ENCODE measurements around the gene MAN2B1. TPM values are rescaled to one million over a fixed set of nuclear protein-coding genes. Genes with fewer than 3 reads are reported as not detected.

The MAN2B1 gene
- total RNA-seq, 1 experiment from 2014 or later, result 48.2 TPM

DNA sequence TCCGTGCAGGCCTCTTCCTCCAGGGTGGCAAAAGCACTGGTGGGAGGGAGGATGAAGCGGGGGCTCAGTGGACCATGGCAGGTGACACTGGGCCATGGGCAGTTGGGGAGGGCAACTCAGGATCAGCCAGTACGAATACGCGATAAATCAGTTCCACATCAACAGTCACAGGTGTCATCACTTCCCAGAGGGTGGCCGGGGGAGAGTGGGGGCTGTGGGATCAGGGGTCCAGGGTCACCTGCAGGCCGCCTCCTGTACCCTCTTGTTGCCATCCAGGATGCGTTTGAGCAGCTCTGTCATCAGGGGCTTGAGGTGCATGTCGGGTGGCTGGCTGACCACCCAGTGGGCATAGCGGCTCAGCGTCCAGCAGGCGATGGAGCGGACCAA, 39.8 kb upstream of the MAN2B1 start:
- Histone ChIP-seq H3K4me2 (no peak overlapping the region), H3K79me2 (ENCODE audit: low read depth) (no peaks in the 10 kb centered on the region; the same call in 1 of the 2 replicates), H3K36me3 (ENCODE audit: low read depth) (peaks cover 45% of the 10 kb centered on the region), H3K4me1 (replicated peaks; ENCODE audit: insufficient read depth) (no peaks in the 10 kb centered on the region), H3K4me3 (no peak overlapping the region), H3K27ac (no peak overlapping the region), H3F3A (ENCODE audit: insufficient read depth, low read depth) (peaks cover 31% of the 10 kb centered on the region), H3K27me3 (ENCODE audit: insufficient read depth, low read depth) (no peaks in the 10 kb centered on the region), H3K9me2 (ENCODE audit: insufficient read depth) (no peaks in the 10 kb centered on the region), H3K9me3 (ENCODE audit: insufficient read depth, low read depth) (no peaks in the 10 kb centered on the region), H4K20me1 (ENCODE audit: insufficient read depth) (peaks cover 20% of the 10 kb centered on the region), H2AFZ (no peak overlapping the region)
- intact Hi-C loops (cut with micrococcal nuclease; ENCODE audit: unreplicated experiment), result no loop called here
- no peak for TF ChIP-seq EZH2 (IDR thresholded peaks at IDR 0.05; ENCODE audit: low read depth)
- TF ChIP-seq, protein P1, sequence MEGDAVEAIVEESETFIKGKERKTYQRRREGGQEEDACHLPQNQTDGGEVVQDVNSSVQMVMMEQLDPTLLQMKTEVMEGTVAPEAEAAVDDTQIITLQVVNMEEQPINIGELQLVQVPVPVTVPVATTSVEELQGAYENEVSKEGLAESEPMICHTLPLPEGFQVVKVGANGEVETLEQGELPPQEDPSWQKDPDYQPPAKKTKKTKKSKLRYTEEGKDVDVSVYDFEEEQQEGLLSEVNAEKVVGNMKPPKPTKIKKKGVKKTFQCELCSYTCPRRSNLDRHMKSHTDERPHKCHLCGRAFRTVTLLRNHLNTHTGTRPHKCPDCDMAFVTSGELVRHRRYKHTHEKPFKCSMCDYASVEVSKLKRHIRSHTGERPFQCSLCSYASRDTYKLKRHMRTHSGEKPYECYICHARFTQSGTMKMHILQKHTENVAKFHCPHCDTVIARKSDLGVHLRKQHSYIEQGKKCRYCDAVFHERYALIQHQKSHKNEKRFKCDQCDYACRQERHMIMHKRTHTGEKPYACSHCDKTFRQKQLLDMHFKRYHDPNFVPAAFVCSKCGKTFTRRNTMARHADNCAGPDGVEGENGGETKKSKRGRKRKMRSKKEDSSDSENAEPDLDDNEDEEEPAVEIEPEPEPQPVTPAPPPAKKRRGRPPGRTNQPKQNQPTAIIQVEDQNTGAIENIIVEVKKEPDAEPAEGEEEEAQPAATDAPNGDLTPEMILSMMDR (conservative IDR thresholded peaks at IDR 0.05), result no peak
- ChIA-PET CTCF (no interaction called here), POLR2A (ENCODE audit: unreplicated experiment) (no interaction called here)
- no peak for DNase-seq
- BruUV-seq (replicated peaks), result no TSS peak

DNA sequence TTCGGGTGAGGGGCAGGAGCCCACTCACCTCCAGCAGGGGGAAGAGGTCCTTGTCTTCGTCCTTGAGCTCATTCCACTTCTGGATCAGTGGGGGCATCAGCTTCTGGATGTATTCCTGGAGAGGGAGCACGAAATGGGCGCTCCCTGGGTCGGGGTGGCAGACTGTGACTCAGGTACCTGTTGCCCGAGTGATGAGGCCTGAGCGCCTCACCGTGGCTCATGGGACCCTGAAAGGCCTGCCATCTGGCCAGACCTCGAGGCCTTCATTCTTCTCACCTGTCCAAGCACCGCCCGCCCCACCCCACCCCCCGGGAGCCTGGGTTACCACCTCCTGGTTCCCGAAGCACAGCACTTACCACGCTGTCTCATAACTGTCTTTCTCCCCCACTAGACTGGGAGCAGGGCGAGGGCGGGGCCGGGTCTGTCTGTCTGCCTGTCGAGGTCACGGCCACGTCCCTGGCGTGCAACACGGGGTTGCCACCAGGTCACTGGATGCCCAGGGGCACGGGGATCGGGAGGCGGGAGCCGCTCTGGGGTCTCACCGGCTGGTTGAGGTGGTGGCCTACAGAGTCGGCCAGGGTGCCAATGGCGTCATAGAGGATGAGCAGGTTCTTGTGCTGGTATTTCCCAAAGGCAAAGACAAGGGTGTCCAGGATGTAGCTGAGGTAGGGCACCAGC, 39.3 kb upstream of the MAN2B1 start:
- no peak for DNase-seq
- no peak overlapping the region for H3K4me3 ChIP-seq
- H4K20me1 ChIP-seq (ENCODE audit: insufficient read depth), result peaks cover 18% of the 10 kb centered on the region
- H3K79me2 ChIP-seq (ENCODE audit: low read depth), result no peaks in the 10 kb centered on the region
- H3K9me2 ChIP-seq (ENCODE audit: insufficient read depth), result no peaks in the 10 kb centered on the region
- peaks cover 31% of the 10 kb centered on the region for H3F3A ChIP-seq (ENCODE audit: insufficient read depth, low read depth)
- no TSS peak for BruUV-seq (replicated peaks)
- TF ChIP-seq, protein P1 (conservative IDR thresholded peaks at IDR 0.05), result no peak
- TF ChIP-seq EZH2 (IDR thresholded peaks at IDR 0.05; ENCODE audit: low read depth), result no peak
- no peaks in the 10 kb centered on the region for H3K27me3 ChIP-seq (ENCODE audit: insufficient read depth, low read depth)
- no peak overlapping the region for H2AFZ ChIP-seq
- H3K36me3 ChIP-seq (ENCODE audit: low read depth), result peaks cover 47% of the 10 kb centered on the region
- intact Hi-C loops (cut with micrococcal nuclease; ENCODE audit: unreplicated experiment), result no loop called here
- no peaks in the 10 kb centered on the region for H3K4me1 ChIP-seq (replicated peaks; ENCODE audit: insufficient read depth)
- ChIA-PET CTCF (no interaction called here), POLR2A (ENCODE audit: unreplicated experiment) (no interaction called here)
- H3K9me3 ChIP-seq (ENCODE audit: insufficient read depth, low read depth), result no peaks in the 10 kb centered on the region
- no peak overlapping the region for H3K27ac ChIP-seq
- H3K4me2 ChIP-seq, result no peak overlapping the region

DNA sequence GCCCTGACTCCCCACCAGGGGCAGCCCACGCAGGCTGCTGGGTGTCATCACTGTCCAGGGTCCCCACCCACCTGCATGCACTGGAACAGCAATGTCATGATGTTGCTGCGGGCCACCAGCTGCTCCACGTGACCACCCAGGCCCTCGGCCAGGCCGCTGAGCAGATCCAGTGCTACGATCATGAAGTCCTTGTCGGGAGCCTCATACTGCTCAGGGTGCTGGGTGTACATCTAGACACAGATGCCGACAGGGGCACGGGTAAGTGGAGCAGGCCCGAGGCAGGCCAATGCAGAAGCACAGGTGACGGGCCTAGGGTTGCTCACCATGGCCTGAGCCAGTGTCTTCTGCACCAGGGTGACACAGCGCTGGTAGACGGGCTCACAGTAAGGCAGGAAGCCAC, 38.6 kb upstream of the MAN2B1 start:
- no peak overlapping the region for H3K4me2 ChIP-seq
- H3K4me1 ChIP-seq (replicated peaks; ENCODE audit: insufficient read depth), result no peaks in the 10 kb centered on the region
- H3K4me3 ChIP-seq, result no peak overlapping the region
- H3K36me3 ChIP-seq (ENCODE audit: low read depth), result peaks cover 45% of the 10 kb centered on the region
- H3K79me2 ChIP-seq (ENCODE audit: low read depth), result no peaks in the 10 kb centered on the region
- DNase-seq, result no peak
- TF ChIP-seq EZH2 (IDR thresholded peaks at IDR 0.05; ENCODE audit: low read depth), result no peak
- TF ChIP-seq, protein P1 (conservative IDR thresholded peaks at IDR 0.05), result no peak
- H3K27me3 ChIP-seq (ENCODE audit: insufficient read depth, low read depth), result no peaks in the 10 kb centered on the region
- H3F3A ChIP-seq (ENCODE audit: insufficient read depth, low read depth), result peaks cover 27% of the 10 kb centered on the region
- peaks cover 18% of the 10 kb centered on the region; the same call in 1 of the 2 replicates for H4K20me1 ChIP-seq (ENCODE audit: insufficient read depth)
- H3K9me2 ChIP-seq (ENCODE audit: insufficient read depth), result no peaks in the 10 kb centered on the region
- H3K9me3 ChIP-seq (ENCODE audit: insufficient read depth, low read depth), result no peaks in the 10 kb centered on the region
- H3K27ac ChIP-seq, result no peak overlapping the region
- intact Hi-C loops (cut with micrococcal nuclease; ENCODE audit: unreplicated experiment), result no loop called here
- H2AFZ ChIP-seq, result no peak overlapping the region
- no TSS peak for BruUV-seq (replicated peaks)
- ChIA-PET CTCF (no interaction called here), POLR2A (ENCODE audit: unreplicated experiment) (no interaction called here)

Data from PC-9 (cell line).